ENCODE measurements around the gene CEP57.

Gene CEP57

DNA sequence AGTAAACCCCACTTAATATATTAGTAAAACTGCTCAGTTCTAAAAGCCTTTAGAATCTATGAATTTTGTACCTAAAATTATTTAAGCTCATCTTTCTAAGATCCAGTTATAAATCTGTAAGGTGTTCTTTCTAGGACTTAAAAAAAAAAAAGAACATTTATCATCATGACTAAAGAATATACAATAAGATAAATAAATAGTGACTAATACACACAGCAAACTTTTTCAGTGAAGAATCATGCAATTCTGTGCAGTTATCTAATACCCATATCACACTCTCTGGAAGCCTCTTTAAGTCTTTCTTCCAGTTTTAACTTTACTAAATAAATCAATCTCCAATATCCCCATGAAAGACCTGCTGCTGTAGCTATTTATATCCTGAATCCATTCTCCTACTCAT is 59.8 kb downstream of the CEP57 start (continued):
- TF ChIP-seq, protein P1, sequence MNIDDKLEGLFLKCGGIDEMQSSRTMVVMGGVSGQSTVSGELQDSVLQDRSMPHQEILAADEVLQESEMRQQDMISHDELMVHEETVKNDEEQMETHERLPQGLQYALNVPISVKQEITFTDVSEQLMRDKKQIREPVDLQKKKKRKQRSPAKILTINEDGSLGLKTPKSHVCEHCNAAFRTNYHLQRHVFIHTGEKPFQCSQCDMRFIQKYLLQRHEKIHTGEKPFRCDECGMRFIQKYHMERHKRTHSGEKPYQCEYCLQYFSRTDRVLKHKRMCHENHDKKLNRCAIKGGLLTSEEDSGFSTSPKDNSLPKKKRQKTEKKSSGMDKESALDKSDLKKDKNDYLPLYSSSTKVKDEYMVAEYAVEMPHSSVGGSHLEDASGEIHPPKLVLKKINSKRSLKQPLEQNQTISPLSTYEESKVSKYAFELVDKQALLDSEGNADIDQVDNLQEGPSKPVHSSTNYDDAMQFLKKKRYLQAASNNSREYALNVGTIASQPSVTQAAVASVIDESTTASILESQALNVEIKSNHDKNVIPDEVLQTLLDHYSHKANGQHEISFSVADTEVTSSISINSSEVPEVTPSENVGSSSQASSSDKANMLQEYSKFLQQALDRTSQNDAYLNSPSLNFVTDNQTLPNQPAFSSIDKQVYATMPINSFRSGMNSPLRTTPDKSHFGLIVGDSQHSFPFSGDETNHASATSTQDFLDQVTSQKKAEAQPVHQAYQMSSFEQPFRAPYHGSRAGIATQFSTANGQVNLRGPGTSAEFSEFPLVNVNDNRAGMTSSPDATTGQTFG (tag by site-specific recombination; IDR thresholded peaks at IDR 0.05; ENCODE audit: borderline replicate concordance), result no peak
- TF ChIP-seq ZNF707 (tag by site-specific recombination; IDR thresholded peaks at IDR 0.05) (no peak), ZNF561 (tag by site-specific recombination; IDR thresholded peaks at IDR 0.05; ENCODE audit: borderline replicate concordance) (no peak)
- TF ChIP-seq, protein P2, sequence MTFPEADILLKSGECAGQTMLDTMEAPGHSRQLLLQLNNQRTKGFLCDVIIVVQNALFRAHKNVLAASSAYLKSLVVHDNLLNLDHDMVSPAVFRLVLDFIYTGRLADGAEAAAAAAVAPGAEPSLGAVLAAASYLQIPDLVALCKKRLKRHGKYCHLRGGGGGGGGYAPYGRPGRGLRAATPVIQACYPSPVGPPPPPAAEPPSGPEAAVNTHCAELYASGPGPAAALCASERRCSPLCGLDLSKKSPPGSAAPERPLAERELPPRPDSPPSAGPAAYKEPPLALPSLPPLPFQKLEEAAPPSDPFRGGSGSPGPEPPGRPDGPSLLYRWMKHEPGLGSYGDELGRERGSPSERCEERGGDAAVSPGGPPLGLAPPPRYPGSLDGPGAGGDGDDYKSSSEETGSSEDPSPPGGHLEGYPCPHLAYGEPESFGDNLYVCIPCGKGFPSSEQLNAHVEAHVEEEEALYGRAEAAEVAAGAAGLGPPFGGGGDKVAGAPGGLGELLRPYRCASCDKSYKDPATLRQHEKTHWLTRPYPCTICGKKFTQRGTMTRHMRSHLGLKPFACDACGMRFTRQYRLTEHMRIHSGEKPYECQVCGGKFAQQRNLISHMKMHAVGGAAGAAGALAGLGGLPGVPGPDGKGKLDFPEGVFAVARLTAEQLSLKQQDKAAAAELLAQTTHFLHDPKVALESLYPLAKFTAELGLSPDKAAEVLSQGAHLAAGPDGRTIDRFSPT (tag by site-specific recombination; IDR thresholded peaks at IDR 0.05), result no peak

DNA sequence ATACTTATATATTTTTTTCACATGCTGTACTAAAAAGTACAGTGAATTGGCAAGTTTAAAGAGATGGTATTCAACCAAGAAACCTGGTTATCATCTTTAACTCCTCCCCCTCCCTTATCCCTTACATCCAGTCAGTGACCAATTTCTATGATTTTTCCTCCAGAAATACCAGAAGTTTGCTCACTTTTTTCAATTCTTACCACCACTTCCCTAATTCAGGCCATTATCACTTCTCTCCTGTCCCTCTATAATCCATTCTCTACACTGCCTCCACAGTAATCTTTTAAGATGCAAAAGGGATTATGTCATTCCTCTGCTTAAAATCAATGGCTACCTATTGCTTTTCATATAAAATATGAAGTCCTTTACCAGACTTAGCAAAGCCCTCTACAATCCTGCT is 62.8 kb downstream of the CEP57 start:
- no peaks in the 10 kb centered on the region for H3K4me1 ChIP-seq (ENCODE audit: control insufficient read depth, insufficient read depth, low read length)
- ChIA-PET POLR2A (no interaction called here), CTCF (no interaction called here)
- H3K27ac ChIP-seq (ENCODE audit: extremely low read depth, low read depth, low read length), result no peak overlapping the region
- peaks cover 4 to 27% of the 10 kb centered on the region in 2 experiments; a peak in 2 of 3 replicates for H3K36me3 ChIP-seq (ENCODE audit: control insufficient read depth in 2 of 2, insufficient read depth in 1 of 2, low read length in 2 of 2)
- no peak overlapping the region for H3K4me3 ChIP-seq (ENCODE audit: low read depth, low read length)
- no peaks in the 10 kb centered on the region for H3K9me3 ChIP-seq (ENCODE audit: control insufficient read depth, insufficient read depth, low read depth, low read length)
- TF ChIP-seq ZNF138 (tag by site-specific recombination; IDR thresholded peaks at IDR 0.05; ENCODE audit: borderline replicate concordance), result no peak
- no peak for TF ChIP-seq REPIN1 (tag by site-specific recombination; IDR thresholded peaks at IDR 0.05; ENCODE audit: low read depth)
- TF ChIP-seq, protein P3, sequence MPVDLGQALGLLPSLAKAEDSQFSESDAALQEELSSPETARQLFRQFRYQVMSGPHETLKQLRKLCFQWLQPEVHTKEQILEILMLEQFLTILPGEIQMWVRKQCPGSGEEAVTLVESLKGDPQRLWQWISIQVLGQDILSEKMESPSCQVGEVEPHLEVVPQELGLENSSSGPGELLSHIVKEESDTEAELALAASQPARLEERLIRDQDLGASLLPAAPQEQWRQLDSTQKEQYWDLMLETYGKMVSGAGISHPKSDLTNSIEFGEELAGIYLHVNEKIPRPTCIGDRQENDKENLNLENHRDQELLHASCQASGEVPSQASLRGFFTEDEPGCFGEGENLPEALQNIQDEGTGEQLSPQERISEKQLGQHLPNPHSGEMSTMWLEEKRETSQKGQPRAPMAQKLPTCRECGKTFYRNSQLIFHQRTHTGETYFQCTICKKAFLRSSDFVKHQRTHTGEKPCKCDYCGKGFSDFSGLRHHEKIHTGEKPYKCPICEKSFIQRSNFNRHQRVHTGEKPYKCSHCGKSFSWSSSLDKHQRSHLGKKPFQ (tag by site-specific recombination; IDR thresholded peaks at IDR 0.05), result no peak
- TF ChIP-seq ZSCAN30 (tag by site-specific recombination; IDR thresholded peaks at IDR 0.05), result no peak
- TF ChIP-seq, protein P4, sequence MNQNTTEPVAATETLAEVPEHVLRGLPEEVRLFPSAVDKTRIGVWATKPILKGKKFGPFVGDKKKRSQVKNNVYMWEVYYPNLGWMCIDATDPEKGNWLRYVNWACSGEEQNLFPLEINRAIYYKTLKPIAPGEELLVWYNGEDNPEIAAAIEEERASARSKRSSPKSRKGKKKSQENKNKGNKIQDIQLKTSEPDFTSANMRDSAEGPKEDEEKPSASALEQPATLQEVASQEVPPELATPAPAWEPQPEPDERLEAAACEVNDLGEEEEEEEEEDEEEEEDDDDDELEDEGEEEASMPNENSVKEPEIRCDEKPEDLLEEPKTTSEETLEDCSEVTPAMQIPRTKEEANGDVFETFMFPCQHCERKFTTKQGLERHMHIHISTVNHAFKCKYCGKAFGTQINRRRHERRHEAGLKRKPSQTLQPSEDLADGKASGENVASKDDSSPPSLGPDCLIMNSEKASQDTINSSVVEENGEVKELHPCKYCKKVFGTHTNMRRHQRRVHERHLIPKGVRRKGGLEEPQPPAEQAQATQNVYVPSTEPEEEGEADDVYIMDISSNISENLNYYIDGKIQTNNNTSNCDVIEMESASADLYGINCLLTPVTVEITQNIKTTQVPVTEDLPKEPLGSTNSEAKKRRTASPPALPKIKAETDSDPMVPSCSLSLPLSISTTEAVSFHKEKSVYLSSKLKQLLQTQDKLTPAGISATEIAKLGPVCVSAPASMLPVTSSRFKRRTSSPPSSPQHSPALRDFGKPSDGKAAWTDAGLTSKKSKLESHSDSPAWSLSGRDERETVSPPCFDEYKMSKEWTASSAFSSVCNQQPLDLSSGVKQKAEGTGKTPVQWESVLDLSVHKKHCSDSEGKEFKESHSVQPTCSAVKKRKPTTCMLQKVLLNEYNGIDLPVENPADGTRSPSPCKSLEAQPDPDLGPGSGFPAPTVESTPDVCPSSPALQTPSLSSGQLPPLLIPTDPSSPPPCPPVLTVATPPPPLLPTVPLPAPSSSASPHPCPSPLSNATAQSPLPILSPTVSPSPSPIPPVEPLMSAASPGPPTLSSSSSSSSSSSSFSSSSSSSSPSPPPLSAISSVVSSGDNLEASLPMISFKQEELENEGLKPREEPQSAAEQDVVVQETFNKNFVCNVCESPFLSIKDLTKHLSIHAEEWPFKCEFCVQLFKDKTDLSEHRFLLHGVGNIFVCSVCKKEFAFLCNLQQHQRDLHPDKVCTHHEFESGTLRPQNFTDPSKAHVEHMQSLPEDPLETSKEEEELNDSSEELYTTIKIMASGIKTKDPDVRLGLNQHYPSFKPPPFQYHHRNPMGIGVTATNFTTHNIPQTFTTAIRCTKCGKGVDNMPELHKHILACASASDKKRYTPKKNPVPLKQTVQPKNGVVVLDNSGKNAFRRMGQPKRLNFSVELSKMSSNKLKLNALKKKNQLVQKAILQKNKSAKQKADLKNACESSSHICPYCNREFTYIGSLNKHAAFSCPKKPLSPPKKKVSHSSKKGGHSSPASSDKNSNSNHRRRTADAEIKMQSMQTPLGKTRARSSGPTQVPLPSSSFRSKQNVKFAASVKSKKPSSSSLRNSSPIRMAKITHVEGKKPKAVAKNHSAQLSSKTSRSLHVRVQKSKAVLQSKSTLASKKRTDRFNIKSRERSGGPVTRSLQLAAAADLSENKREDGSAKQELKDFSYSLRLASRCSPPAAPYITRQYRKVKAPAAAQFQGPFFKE (tag by site-specific recombination; IDR thresholded peaks at IDR 0.05; ENCODE audit: borderline replicate concordance), result no peak
- TF ChIP-seq, protein P5, sequence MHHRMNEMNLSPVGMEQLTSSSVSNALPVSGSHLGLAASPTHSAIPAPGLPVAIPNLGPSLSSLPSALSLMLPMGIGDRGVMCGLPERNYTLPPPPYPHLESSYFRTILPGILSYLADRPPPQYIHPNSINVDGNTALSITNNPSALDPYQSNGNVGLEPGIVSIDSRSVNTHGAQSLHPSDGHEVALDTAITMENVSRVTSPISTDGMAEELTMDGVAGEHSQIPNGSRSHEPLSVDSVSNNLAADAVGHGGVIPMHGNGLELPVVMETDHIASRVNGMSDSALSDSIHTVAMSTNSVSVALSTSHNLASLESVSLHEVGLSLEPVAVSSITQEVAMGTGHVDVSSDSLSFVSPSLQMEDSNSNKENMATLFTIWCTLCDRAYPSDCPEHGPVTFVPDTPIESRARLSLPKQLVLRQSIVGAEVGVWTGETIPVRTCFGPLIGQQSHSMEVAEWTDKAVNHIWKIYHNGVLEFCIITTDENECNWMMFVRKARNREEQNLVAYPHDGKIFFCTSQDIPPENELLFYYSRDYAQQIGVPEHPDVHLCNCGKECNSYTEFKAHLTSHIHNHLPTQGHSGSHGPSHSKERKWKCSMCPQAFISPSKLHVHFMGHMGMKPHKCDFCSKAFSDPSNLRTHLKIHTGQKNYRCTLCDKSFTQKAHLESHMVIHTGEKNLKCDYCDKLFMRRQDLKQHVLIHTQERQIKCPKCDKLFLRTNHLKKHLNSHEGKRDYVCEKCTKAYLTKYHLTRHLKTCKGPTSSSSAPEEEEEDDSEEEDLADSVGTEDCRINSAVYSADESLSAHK (tag by site-specific recombination; IDR thresholded peaks at IDR 0.05), result no peak
- TF ChIP-seq, protein P6, sequence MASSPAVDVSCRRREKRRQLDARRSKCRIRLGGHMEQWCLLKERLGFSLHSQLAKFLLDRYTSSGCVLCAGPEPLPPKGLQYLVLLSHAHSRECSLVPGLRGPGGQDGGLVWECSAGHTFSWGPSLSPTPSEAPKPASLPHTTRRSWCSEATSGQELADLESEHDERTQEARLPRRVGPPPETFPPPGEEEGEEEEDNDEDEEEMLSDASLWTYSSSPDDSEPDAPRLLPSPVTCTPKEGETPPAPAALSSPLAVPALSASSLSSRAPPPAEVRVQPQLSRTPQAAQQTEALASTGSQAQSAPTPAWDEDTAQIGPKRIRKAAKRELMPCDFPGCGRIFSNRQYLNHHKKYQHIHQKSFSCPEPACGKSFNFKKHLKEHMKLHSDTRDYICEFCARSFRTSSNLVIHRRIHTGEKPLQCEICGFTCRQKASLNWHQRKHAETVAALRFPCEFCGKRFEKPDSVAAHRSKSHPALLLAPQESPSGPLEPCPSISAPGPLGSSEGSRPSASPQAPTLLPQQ (tag by site-specific recombination; IDR thresholded peaks at IDR 0.05), result no peak
- no peak for TF ChIP-seq ZNF596 (tag by site-specific recombination; IDR thresholded peaks at IDR 0.05)
- TF ChIP-seq ZNF629 (tag by site-specific recombination; IDR thresholded peaks at IDR 0.05), result no peak
- TF ChIP-seq ZNF792 (tag by site-specific recombination; IDR thresholded peaks at IDR 0.05), result no peak
- TF ChIP-seq ZNF670 (tag by site-specific recombination; IDR thresholded peaks at IDR 0.05; ENCODE audit: low read depth), result no peak
- TF ChIP-seq, protein P7, sequence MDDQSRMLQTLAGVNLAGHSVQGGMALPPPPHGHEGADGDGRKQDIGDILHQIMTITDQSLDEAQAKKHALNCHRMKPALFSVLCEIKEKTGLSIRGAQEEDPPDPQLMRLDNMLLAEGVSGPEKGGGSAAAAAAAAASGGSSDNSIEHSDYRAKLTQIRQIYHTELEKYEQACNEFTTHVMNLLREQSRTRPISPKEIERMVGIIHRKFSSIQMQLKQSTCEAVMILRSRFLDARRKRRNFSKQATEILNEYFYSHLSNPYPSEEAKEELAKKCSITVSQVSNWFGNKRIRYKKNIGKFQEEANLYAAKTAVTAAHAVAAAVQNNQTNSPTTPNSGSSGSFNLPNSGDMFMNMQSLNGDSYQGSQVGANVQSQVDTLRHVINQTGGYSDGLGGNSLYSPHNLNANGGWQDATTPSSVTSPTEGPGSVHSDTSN (CRISPR knock-in tag; IDR thresholded peaks at IDR 0.05), result no peak
- no peak for TF ChIP-seq ZNF510 (tag by site-specific recombination; IDR thresholded peaks at IDR 0.05; ENCODE audit: insufficient replicate concordance)
- no peak for TF ChIP-seq YY1 (tag by site-specific recombination; IDR thresholded peaks at IDR 0.05)
- TF ChIP-seq SP2 (tag by site-specific recombination; IDR thresholded peaks at IDR 0.05), result no peak
